Fibroblast of mammary gland (primary cell): Measurements from ENCODE around the gene DLG1.

Experiments
- DNase-seq: peaks from one replicate; pipeline ENCODE4 v3.0.0-alpha.2; 2010; ENCODE audit warnings: low read depth
- H3K4me3 ChIP-seq: 2 replicates; pipeline ENCODE4 v1.5.1; 2011; ENCODE audit warnings: low read depth, mild to moderate bottlenecking, low read length, moderate library complexity; ENCODE audit not compliant: control insufficient read depth
- TF ChIP-seq, protein P1 (sequence below): conservative IDR thresholded peaks from 2 replicates; pipeline ENCODE4 v1.5.1; 2011; ENCODE audit warnings: low read depth, low read length, inconsistent platforms; ENCODE audit not compliant: control insufficient read depth, insufficient read depth

Gene DLG1

DNA sequence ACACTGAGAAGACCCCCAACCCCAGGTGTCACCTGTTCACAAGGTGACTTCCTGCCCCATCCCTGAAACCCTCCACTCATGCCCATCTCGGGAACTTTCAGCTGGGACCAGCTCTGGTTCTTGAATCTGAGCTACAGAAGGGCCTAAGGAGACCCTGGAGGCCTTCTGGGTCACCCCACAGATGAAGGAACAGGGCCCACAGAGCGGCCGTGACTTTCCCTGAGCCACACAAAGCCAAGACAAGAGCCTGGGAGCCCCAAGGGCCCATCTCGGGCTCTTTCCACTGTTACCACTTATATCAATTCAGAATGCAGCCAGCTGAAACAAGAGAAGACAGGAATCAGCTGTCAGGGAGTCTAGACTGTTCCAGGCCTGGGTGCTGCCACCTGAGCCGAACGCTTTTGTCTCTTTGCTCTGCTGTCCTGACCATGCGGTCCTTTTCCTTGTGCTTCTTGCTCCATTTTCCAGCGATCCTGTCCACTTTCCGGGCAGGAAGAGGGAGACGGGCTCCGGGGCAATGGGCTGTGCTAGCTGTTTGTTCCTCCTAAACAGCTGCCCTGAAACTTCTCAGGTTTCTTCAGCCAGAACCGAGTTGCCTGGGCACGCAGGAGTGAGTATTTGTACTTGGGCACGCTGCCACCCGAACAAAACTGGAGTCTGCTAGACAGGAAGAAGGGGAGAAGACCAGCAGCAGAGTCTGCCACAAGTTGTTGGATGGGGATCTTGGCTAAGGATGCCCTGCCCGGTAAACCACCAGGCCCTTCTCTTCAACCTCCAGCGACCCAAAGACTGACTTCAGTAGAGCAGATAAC lies 301.8 kb downstream of the DLG1 start:
- no peak overlapping the region for H3K4me3 ChIP-seq
- no peak for DNase-seq
- TF ChIP-seq, protein P1, sequence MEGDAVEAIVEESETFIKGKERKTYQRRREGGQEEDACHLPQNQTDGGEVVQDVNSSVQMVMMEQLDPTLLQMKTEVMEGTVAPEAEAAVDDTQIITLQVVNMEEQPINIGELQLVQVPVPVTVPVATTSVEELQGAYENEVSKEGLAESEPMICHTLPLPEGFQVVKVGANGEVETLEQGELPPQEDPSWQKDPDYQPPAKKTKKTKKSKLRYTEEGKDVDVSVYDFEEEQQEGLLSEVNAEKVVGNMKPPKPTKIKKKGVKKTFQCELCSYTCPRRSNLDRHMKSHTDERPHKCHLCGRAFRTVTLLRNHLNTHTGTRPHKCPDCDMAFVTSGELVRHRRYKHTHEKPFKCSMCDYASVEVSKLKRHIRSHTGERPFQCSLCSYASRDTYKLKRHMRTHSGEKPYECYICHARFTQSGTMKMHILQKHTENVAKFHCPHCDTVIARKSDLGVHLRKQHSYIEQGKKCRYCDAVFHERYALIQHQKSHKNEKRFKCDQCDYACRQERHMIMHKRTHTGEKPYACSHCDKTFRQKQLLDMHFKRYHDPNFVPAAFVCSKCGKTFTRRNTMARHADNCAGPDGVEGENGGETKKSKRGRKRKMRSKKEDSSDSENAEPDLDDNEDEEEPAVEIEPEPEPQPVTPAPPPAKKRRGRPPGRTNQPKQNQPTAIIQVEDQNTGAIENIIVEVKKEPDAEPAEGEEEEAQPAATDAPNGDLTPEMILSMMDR = no peak

DNA sequence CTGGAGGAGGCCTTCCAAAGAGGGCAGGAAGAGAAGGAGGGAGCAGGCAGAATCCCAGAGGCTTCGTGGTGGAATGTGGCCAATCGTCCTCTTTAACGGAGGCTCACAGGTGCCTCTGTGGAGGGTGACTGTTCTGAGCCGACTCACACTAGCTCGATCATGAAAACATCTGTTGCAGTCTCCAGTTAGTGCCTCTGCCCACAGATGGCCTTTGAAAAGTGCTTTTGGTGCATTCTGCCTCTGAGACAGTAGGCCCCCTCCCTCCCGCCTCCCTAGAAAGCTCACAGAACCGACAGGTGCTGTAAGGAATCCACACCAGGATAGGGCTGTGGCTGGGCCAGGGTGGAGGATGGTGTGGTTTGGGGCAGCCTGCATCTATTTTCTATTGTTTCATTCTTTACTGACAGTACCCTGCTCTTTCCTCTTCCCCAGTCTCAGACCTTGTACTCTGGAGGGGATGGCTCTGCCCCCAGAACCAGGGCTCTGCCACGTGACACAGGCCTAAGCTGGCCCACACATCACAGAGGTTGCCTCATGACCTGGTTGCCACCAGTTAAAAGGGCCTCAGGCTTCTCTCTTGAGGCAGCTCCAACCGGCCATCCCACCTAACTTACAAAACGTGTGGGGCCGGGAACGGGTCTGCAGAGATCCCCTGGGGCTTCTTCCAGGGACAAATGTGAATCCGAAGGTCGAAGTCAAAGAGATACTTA lies 302.6 kb downstream of the DLG1 start:
- TF ChIP-seq, protein P1 = no peak
- H3K4me3 ChIP-seq = no peak overlapping the region
- no peak for DNase-seq

DNA sequence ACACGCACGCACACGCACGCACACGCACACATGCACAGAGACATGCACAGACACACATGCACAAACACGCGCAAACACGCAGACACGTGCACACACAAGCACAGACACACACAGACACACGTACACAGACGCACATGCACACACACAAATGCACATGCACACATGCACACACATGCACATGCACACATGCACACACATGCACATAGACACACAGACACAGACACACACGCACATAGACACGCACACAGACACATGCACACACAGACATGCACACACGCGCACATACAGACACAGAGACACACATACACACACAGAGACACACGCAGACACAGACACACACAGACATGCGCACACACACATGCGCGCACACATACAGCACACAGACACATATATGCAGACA lies 303.4 kb downstream of the DLG1 start:
- DNase-seq = no peak
- H3K4me3 ChIP-seq = no peak overlapping the region
- TF ChIP-seq, protein P1 = no peak

DNA sequence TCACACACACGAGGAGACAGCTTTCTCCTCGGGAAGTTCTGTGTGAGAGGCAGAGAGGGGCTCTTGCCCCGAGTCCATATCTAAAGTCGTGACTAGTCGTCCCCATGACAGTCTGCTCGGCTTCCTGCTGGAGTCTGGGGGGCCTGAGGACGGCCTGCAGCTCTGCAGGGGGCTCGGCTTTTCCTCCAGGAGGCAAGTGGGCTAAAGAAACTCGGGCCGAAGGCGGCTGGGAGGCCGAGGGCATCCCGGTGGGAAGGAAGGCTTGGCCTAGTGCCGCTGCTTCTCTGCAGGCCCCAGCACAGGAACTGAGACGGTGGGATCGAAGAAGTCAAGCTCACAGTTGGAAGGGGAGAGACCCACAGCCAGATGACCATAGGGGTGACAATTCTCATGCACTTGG lies 304.4 kb downstream of the DLG1 start:
- TF ChIP-seq, protein P1 = no peak
- DNase-seq = no peak
- no peak overlapping the region for H3K4me3 ChIP-seq
